Ishikawa (cell line): ENCODE results near the gene TELO2.

Experiments
- CEBPB ChIP-seq: IDR thresholded peaks from 2 replicates; pipeline ENCODE4 v1.6.1; 2012
- CREB1 ChIP-seq: IDR thresholded peaks from 2 replicates; pipeline ENCODE4 v1.6.1; 2012; ENCODE audit warnings: low read depth
- EGR1 ChIP-seq: IDR thresholded peaks from 2 replicates; pipeline ENCODE4 v1.6.1; 2012
- EP300 ChIP-seq: IDR thresholded peaks from 2 replicates; pipeline ENCODE4 v1.6.1; 2012; ENCODE audit warnings: borderline replicate concordance
- FOXM1 ChIP-seq: IDR thresholded peaks from 2 replicates; pipeline ENCODE4 v1.6.1; 2012; ENCODE audit warnings: low read depth, borderline replicate concordance
- NFIC ChIP-seq: IDR thresholded peaks from 2 replicates; pipeline ENCODE4 v1.6.1; 2012
- RAD21 ChIP-seq: IDR thresholded peaks from 2 replicates; pipeline ENCODE4 v1.6.1; 2012; ENCODE audit warnings: low read depth
- REST ChIP-seq: IDR thresholded peaks from 2 replicates; pipeline ENCODE4 v1.6.1; 2012; ENCODE audit warnings: low read depth, mild to moderate bottlenecking
- TAF1 ChIP-seq: IDR thresholded peaks from 2 replicates; pipeline ENCODE4 v1.6.1; 2012; ENCODE audit warnings: low read depth, mild to moderate bottlenecking
- TCF12 ChIP-seq: IDR thresholded peaks from 2 replicates; pipeline ENCODE4 v1.6.1; 2012; ENCODE audit warnings: low read depth
- TEAD4 ChIP-seq: IDR thresholded peaks from 2 replicates; pipeline ENCODE4 v1.6.1; 2012
- USF1 ChIP-seq: IDR thresholded peaks from 2 replicates; pipeline ENCODE4 v1.6.1; 2012
- YY1 ChIP-seq: IDR thresholded peaks from 2 replicates; pipeline ENCODE4 v1.6.1; 2012; ENCODE audit warnings: low read depth
- ZBTB7A ChIP-seq: IDR thresholded peaks from 2 replicates; pipeline ENCODE4 v1.6.1; 2012; ENCODE audit warnings: low read depth
- TF ChIP-seq, protein P1 (sequence below): IDR thresholded peaks from 2 replicates; pipeline ENCODE4 v1.6.1; 2012

TELO2 gene

GRCh38 chr16:1495889-1496262 is 2.7 kb downstream of the TELO2 start:
- TF ChIP-seq RAD21 = no peak
- no peak for TF ChIP-seq REST
- TF ChIP-seq EP300 = no peak
- no peak for TF ChIP-seq TCF12
- TF ChIP-seq TAF1 = no peak
- no peak for TF ChIP-seq NFIC
- no peak for TF ChIP-seq YY1
- no peak for TF ChIP-seq ZBTB7A
- TF ChIP-seq, protein P1, sequence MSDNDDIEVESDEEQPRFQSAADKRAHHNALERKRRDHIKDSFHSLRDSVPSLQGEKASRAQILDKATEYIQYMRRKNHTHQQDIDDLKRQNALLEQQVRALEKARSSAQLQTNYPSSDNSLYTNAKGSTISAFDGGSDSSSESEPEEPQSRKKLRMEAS = no peak
- no peak for TF ChIP-seq CEBPB

- no peak for TF ChIP-seq CREB1
- TF ChIP-seq ZBTB7A = no peak
- TF ChIP-seq REST = no peak
- TF ChIP-seq NFIC = no peak
- TF ChIP-seq RAD21 = no peak
Measured at GRCh38 chr16:1496464-1496863, 3.3 kb downstream of the TELO2 start.

- TF ChIP-seq TEAD4 = no peak
- TF ChIP-seq YY1 = no peak
- TF ChIP-seq TCF12 = no peak
- TF ChIP-seq USF1 = no peak
Measured at GRCh38 chr16:1497014-1497598, 3.9 kb downstream of the TELO2 start.

- TF ChIP-seq EGR1 = no peak
- TF ChIP-seq USF1 = no peak
- TF ChIP-seq TAF1 = no peak
- no peak for TF ChIP-seq EP300
- no peak for TF ChIP-seq REST
Measured at GRCh38 chr16:1498899-1499676, 5.9 kb downstream of the TELO2 start.

- TF ChIP-seq EGR1 (no peak), ZBTB7A (no peak), NFIC (no peak), RAD21 (no peak), TEAD4 (no peak), CEBPB (no peak), FOXM1 (no peak), TAF1 (no peak), TCF12 (no peak), EP300 (no peak), CREB1 (no peak), USF1 (no peak), YY1 (no peak)
- TF ChIP-seq, protein P1 = no peak
Measured at GRCh38 chr16:1499756-1500464, 6.8 kb downstream of the TELO2 start.
